SU-DHL-6 (cell line): ENCODE measurements around the gene ATP2B2.

Source experiments
- H2AFZ ChIP-seq: fragments of 200-600 bp; sonication (generic); 2 replicates; pipeline ENCODE4 v1.6.1; 2014; ENCODE audit warnings: low read depth, mild to moderate bottlenecking, moderate library complexity, mixed read lengths, antibody characterized with exemption, low read length; ENCODE audit not compliant: severe bottlenecking
- H3F3A ChIP-seq: fragments of 200-600 bp; shearing (Covaris generic); 2 replicates; pipeline ENCODE4 v1.6.0; 2016; ENCODE audit warnings: antibody characterized with exemption, mild to moderate bottlenecking; ENCODE audit not compliant: insufficient read depth
- H3K27ac ChIP-seq: fragments of 200-600 bp; sonication (generic); 2 replicates; pipeline ENCODE4 v1.5.1; 2016; ENCODE audit warnings: low read depth, mild to moderate bottlenecking, low read length, moderate library complexity, mixed read lengths
- H3K27me3 ChIP-seq: fragments of 200-600 bp; sonication (generic), shearing (Covaris generic); 2 replicates; pipeline ENCODE4 v1.6.0; 2014; ENCODE audit warnings: mild to moderate bottlenecking, low read length
- H3K36me3 ChIP-seq: fragments of 200-600 bp; sonication (generic); 2 replicates; pipeline ENCODE4 v1.6.1; 2014; ENCODE audit warnings: mild to moderate bottlenecking, low read length, mixed read lengths
- H3K4me2 ChIP-seq: fragments of 300-600, 200-600 bp; shearing (Covaris generic), sonication (generic); 2 replicates; pipeline ENCODE4 v1.6.0; 2014; ENCODE audit warnings: low read length, low read depth, mild to moderate bottlenecking; ENCODE audit not compliant: poor library complexity, severe bottlenecking
- H3K4me3 ChIP-seq: fragments of 200-600 bp; sonication (generic); 2 replicates; pipeline ENCODE4 v1.5.1; 2014; ENCODE audit warnings: antibody characterized with exemption, low read length, mild to moderate bottlenecking, mixed read lengths; ENCODE audit not compliant: insufficient read depth, poor library complexity, severe bottlenecking
- H3K79me2 ChIP-seq: fragments of 200-600 bp; sonication (generic); 2 replicates; pipeline ENCODE4 v1.6.1; 2014; ENCODE audit warnings: mild to moderate bottlenecking, low read length, moderate library complexity; ENCODE audit not compliant: insufficient read depth
- H3K9ac ChIP-seq: fragments of 200-600 bp; sonication (generic); 2 replicates; pipeline ENCODE4 v1.7.0; 2014; ENCODE audit warnings: mild to moderate bottlenecking, low read length
- H3K9me2 ChIP-seq: fragments of 200-600 bp; sonication (generic); replicated peaks from 2 replicates; pipeline ENCODE4 v1.6.1; 2014; ENCODE audit warnings: low read length; ENCODE audit not compliant: insufficient read depth
- H3K9me3 ChIP-seq: fragments of 200-600 bp; sonication (generic); 2 replicates; pipeline ENCODE4 v1.6.1; 2014; ENCODE audit warnings: low read length, mixed read lengths; ENCODE audit not compliant: insufficient read depth
- H4K20me1 ChIP-seq: fragments of 200-600 bp; sonication (generic); 2 replicates; pipeline ENCODE4 v1.6.1; 2014; ENCODE audit warnings: low read depth, mild to moderate bottlenecking, antibody characterized with exemption, low read length, moderate library complexity, mixed read lengths
- CTCF ChIP-seq: fragments of 200-600 bp; sonication (generic); IDR thresholded peaks from one replicate; pipeline ENCODE4 v1.5.1; 2017; ENCODE audit warnings: antibody characterized with exemption, mild to moderate bottlenecking, low read length, moderate library complexity; ENCODE audit not compliant: insufficient read depth, poor library complexity, severe bottlenecking
- EZH2phosphoT487 ChIP-seq: fragments of 200-600 bp; sonication (generic), shearing (Covaris generic); conservative IDR thresholded peaks from 2 replicates; pipeline ENCODE4 v1.6.1; 2018; ENCODE audit warnings: mild to moderate bottlenecking, antibody characterized with exemption, low read length, moderate library complexity, mixed read lengths

ATP2B2 gene

DNA sequence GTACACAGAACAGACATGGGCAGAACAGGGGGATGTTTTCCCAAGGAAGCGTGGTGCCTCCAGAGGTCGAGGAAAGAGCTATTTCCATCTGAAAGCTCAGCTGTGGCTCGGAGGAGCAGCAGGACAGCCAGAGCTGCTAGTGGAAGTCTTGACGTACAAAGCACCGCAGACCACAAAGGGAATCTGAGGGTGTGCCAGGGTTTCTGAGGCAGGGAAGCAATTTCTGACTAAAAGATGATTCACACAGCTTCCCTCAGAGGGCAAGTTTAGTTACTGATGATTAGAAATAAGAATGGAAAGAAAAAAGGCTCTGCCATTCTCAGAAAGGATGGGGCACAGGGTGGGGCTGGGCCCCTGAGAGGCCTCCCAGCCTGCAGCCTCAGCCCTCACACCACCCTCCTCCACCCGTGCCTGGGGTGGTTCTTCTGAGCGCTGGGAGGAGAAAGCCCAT is 138.7 kb downstream of the ATP2B2 start:
- no peaks in the 10 kb centered on the region for H3K9me3 ChIP-seq
- H3K4me3 ChIP-seq, result no peak overlapping the region
- no peak overlapping the region for H3K9ac ChIP-seq
- no peak overlapping the region for H3K4me2 ChIP-seq
- H4K20me1 ChIP-seq, result no peaks in the 10 kb centered on the region
- no peaks in the 10 kb centered on the region for H3K9me2 ChIP-seq
- no peaks in the 10 kb centered on the region for H3F3A ChIP-seq
- no peaks in the 10 kb centered on the region for H3K27me3 ChIP-seq
- no peak for TF ChIP-seq EZH2phosphoT487
- no peak for TF ChIP-seq CTCF
- H3K79me2 ChIP-seq, result no peaks in the 10 kb centered on the region
- H2AFZ ChIP-seq, result no peak overlapping the region
- H3K27ac ChIP-seq, result no peak overlapping the region
- H3K36me3 ChIP-seq, result no peaks in the 10 kb centered on the region

DNA sequence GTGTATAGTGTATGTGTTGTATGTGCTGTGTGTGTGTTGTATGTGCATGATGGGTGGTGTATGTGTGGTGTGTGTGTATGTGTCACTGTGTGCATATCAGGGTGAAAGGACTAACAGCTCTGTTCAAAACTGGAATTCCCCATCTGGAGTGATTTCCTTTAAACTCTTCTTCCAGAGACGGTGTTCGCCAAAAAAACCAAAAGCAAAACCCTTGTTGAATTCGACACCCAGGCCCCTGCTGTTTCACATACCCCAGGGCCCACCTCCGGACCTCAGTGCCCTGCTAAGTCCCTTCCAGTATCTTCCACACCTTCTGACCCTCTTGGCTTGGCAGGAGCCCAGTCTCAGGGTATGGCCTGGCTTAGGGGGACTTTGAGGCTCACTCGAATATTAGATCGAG is 139.6 kb downstream of the ATP2B2 start:
- Histone ChIP-seq H3K27ac (no peak overlapping the region), H3K36me3 (no peaks in the 10 kb centered on the region), H3K27me3 (no peaks in the 10 kb centered on the region), H3K4me2 (no peak overlapping the region), H3K79me2 (no peaks in the 10 kb centered on the region), H2AFZ (no peak overlapping the region), H3K4me3 (no peak overlapping the region), H3K9me2 (no peaks in the 10 kb centered on the region), H3F3A (no peaks in the 10 kb centered on the region), H3K9me3 (no peaks in the 10 kb centered on the region), H4K20me1 (no peaks in the 10 kb centered on the region), H3K9ac (no peak overlapping the region)
- TF ChIP-seq CTCF (no peak), EZH2phosphoT487 (no peak)

GRCh38 chr3:10365316-10365715 is 140.1 kb downstream of the ATP2B2 start:
- Histone ChIP-seq H2AFZ (no peak overlapping the region), H3K9me3 (no peaks in the 10 kb centered on the region), H4K20me1 (no peaks in the 10 kb centered on the region), H3K36me3 (no peaks in the 10 kb centered on the region), H3K4me3 (no peak overlapping the region), H3K27ac (no peak overlapping the region), H3K27me3 (no peaks in the 10 kb centered on the region), H3K9me2 (no peaks in the 10 kb centered on the region), H3K9ac (no peak overlapping the region), H3K4me2 (no peak overlapping the region), H3K79me2 (no peaks in the 10 kb centered on the region), H3F3A (no peaks in the 10 kb centered on the region)
- TF ChIP-seq EZH2phosphoT487 (no peak), CTCF (no peak)
